Neural progenitor cell (in vitro differentiated cells): ENCODE data around the gene GIPC2. TPM values are rescaled to one million over a fixed set of nuclear protein-coding genes. Genes with fewer than 3 reads are reported as not detected.

ENCODE experiments used
- DNase-seq: peaks from one replicate; pipeline ENCODE4 v3.0.0-alpha.2; 2016; ENCODE audit warnings: low spot score
- H2AFZ ChIP-seq: fragments of 200-600 bp; sonication (generic); replicated peaks from 2 replicates; pipeline ENCODE4 v1.6.1; 2016; ENCODE audit warnings: antibody characterized with exemption
- H3F3A ChIP-seq: fragments of 200-600 bp; sonication (generic); 2 replicates; pipeline ENCODE4 v1.6.1; 2016; ENCODE audit warnings: antibody characterized with exemption, low read depth
- H3K27ac ChIP-seq: fragments of 200-600 bp; sonication (generic); 2 replicates; pipeline ENCODE4 v1.5.1; 2016; ENCODE audit warnings: mild to moderate bottlenecking
- H3K27me3 ChIP-seq: fragments of 200-600 bp; sonication (generic); 2 replicates; pipeline ENCODE4 v1.6.1; 2016; ENCODE audit warnings: mild to moderate bottlenecking, moderate library complexity
- H3K36me3 ChIP-seq: fragments of 200-600 bp; sonication (generic); 2 replicates; pipeline ENCODE4 v1.5.1; 2016
- H3K4me1 ChIP-seq: fragments of 200-600 bp; sonication (generic); 2 replicates; pipeline ENCODE4 v1.6.1; 2016; ENCODE audit warnings: mixed run types
- H3K4me2 ChIP-seq: fragments of 200-600 bp; sonication (generic); 2 replicates; pipeline ENCODE4 v1.6.1; 2016
- H3K4me3 ChIP-seq: fragments of 200-600 bp; sonication (generic); 2 replicates; pipeline ENCODE4 v1.5.1; 2016
- H3K79me2 ChIP-seq: fragments of 200-600 bp; sonication (generic); 2 replicates; pipeline ENCODE4 v1.6.1; 2016; ENCODE audit warnings: low read depth
- H3K9ac ChIP-seq: fragments of 200-600 bp; sonication (generic); 2 replicates; pipeline ENCODE4 v1.6.1; 2016
- H3K9me3 ChIP-seq: fragments of 200-600 bp; sonication (generic); 2 replicates; pipeline ENCODE4 v1.5.1; 2016; ENCODE audit warnings: low read depth
- H4K20me1 ChIP-seq: fragments of 200-600 bp; sonication (generic); 2 replicates; pipeline ENCODE4 v1.6.1; 2016; ENCODE audit warnings: low read depth
- H3K27ac Mint-ChIP-seq: 3 replicates; pipeline ENCODE4 v1.8.0; 2021; ENCODE audit warnings: mixed read lengths
- H3K27me3 Mint-ChIP-seq: 2 replicates; pipeline ENCODE4 v1.8.0; 2022; ENCODE audit warnings: low read depth, mild to moderate bottlenecking, inconsistent platforms, moderate library complexity, mixed read lengths; ENCODE audit not compliant: insufficient read depth
- H3K36me3 Mint-ChIP-seq: 3 replicates; pipeline ENCODE4 v1.8.0; 2021; ENCODE audit warnings: mixed read lengths
- H3K4me1 Mint-ChIP-seq: 3 replicates; pipeline ENCODE4 v1.8.0; 2021; ENCODE audit warnings: mixed read lengths
- H3K4me3 Mint-ChIP-seq: 3 replicates; pipeline ENCODE4 v1.8.0; 2021; ENCODE audit warnings: mild to moderate bottlenecking, moderate library complexity, mixed read lengths
- H3K9me3 Mint-ChIP-seq: 3 replicates; pipeline ENCODE4 v1.8.0; 2020; ENCODE audit warnings: mixed read lengths
- EZH2 ChIP-seq: fragments of 200-600 bp; sonication (generic); IDR thresholded peaks from 2 replicates; pipeline ENCODE4 v1.6.1; 2017; ENCODE audit warnings: antibody characterized with exemption, mild to moderate bottlenecking, moderate library complexity
- EZH2phosphoT487 ChIP-seq: fragments of 200-600 bp; sonication (generic); IDR thresholded peaks from 2 replicates; pipeline ENCODE4 v1.6.1; 2017; ENCODE audit warnings: antibody characterized with exemption
- total RNA-seq: library from RNA; depleted of rRNA; stranded (reverse); fragments of >200 nt; gene quantifications from 2 replicates; pipeline ENCODE4 v1.2.3, GENCODE V29; 2015; ENCODE audit warnings: low replicate concordance
- TF ChIP-seq, protein P1 (sequence below): fragments of 200-600 bp; sonication (generic); IDR thresholded peaks from 2 replicates; pipeline ENCODE4 v1.5.1; 2017; ENCODE audit warnings: antibody characterized with exemption, mild to moderate bottlenecking

The GIPC2 gene
- total RNA-seq, 1 donor from 2014 or later = not detected

DNA sequence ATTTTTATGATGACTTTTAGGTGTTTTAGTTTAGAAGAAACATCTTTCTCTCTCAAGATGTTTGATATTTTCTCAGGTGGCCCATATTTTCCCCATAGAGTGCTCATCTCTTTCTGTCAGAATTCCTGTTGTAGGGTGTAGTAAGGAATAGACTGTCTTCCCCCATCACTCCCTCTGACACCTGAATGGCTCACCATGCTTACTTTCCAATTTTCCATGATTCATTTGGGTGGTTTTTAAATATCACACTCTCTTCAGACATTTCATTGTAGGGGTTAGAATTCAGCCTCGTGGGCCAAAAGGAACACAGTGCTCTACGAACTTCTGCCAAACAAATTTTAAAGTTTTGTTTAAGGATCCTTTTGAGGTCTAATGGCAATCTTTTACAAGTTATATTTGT is 24.0 kb downstream of the GIPC2 start:
- no peaks in the 10 kb centered on the region for H3K36me3 ChIP-seq
- H3F3A ChIP-seq = no peaks in the 10 kb centered on the region
- H3K9ac ChIP-seq = no peak overlapping the region
- no peaks in the 10 kb centered on the region for H3K9me3 ChIP-seq
- H3K27me3 ChIP-seq = no peaks in the 10 kb centered on the region
- no peaks in the 10 kb centered on the region for H3K79me2 ChIP-seq
- H3K4me3 ChIP-seq = no peak overlapping the region
- Mint-ChIP-seq H3K27ac (no peak overlapping the region), H3K27me3 (peaks cover 2% of the 10 kb centered on the region), H3K9me3 (no peaks in the 10 kb centered on the region), H3K4me1 (no peaks in the 10 kb centered on the region), H3K4me3 (no peak overlapping the region), H3K36me3 (no peaks in the 10 kb centered on the region)
- DNase-seq = no peak
- H2AFZ ChIP-seq = no peak overlapping the region
- H3K4me2 ChIP-seq = no peak overlapping the region
- TF ChIP-seq, protein P1, sequence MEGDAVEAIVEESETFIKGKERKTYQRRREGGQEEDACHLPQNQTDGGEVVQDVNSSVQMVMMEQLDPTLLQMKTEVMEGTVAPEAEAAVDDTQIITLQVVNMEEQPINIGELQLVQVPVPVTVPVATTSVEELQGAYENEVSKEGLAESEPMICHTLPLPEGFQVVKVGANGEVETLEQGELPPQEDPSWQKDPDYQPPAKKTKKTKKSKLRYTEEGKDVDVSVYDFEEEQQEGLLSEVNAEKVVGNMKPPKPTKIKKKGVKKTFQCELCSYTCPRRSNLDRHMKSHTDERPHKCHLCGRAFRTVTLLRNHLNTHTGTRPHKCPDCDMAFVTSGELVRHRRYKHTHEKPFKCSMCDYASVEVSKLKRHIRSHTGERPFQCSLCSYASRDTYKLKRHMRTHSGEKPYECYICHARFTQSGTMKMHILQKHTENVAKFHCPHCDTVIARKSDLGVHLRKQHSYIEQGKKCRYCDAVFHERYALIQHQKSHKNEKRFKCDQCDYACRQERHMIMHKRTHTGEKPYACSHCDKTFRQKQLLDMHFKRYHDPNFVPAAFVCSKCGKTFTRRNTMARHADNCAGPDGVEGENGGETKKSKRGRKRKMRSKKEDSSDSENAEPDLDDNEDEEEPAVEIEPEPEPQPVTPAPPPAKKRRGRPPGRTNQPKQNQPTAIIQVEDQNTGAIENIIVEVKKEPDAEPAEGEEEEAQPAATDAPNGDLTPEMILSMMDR = no peak
- TF ChIP-seq EZH2 (no peak), EZH2phosphoT487 (no peak)
- H3K4me1 ChIP-seq = no peaks in the 10 kb centered on the region
- H4K20me1 ChIP-seq = no peaks in the 10 kb centered on the region
- no peak overlapping the region for H3K27ac ChIP-seq

DNA sequence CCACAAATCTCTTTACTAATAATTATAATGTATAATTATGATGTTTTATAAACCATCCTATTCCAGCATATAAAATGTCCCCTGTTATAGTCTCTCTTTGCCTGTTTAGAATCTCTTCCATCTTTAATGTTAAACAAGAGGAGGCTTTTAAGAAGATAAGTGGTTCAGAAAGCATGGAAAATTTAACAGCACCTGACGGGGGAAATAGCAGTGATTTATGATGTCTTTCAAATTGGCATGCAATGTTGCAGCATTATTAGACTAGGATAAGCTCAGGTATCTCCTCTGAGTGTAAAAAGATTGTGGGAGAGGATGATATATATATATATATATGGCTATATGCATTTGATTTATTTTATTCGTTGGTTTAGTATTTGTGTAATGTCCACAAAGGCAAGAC is 24.4 kb downstream of the GIPC2 start:
- no peak for DNase-seq
- Histone ChIP-seq H3F3A (no peaks in the 10 kb centered on the region), H3K9me3 (no peaks in the 10 kb centered on the region), H3K4me3 (no peak overlapping the region), H3K79me2 (no peaks in the 10 kb centered on the region), H3K4me2 (no peak overlapping the region), H2AFZ (no peak overlapping the region), H3K27ac (no peak overlapping the region), H4K20me1 (no peaks in the 10 kb centered on the region), H3K36me3 (no peaks in the 10 kb centered on the region), H3K9ac (no peak overlapping the region), H3K27me3 (no peaks in the 10 kb centered on the region), H3K4me1 (no peaks in the 10 kb centered on the region)
- no peaks in the 10 kb centered on the region for H3K36me3 Mint-ChIP-seq
- no peak overlapping the region for H3K4me3 Mint-ChIP-seq
- H3K27me3 Mint-ChIP-seq = peaks cover 2% of the 10 kb centered on the region
- no peak overlapping the region for H3K27ac Mint-ChIP-seq
- no peaks in the 10 kb centered on the region for H3K9me3 Mint-ChIP-seq
- no peaks in the 10 kb centered on the region for H3K4me1 Mint-ChIP-seq
- TF ChIP-seq, protein P1 = no peak
- TF ChIP-seq EZH2phosphoT487 (no peak), EZH2 (no peak)

DNA sequence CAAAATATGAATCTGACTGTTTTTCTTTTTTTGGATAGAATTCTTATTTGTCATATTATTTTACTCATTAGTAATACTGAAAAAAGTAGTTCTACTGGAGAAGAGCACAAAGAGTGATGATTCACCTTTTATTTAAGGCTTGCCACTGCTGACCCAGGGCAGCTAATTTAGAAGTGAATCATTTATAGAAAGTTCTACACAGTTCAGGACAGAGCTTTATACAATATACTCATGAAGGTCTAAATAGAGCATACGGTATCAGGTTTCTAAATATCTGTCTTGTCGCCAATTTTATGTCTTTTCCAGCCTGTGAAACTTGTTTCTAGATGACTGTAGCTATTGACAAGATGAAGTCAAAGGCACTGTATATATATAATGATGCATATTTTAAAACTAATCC is 25.0 kb downstream of the GIPC2 start:
- no peak overlapping the region for H3K27ac Mint-ChIP-seq
- H3K9ac ChIP-seq = no peak overlapping the region
- H3K27ac ChIP-seq = no peak overlapping the region
- H4K20me1 ChIP-seq = no peaks in the 10 kb centered on the region
- no peaks in the 10 kb centered on the region for H3K9me3 ChIP-seq
- no peaks in the 10 kb centered on the region for H3F3A ChIP-seq
- no peaks in the 10 kb centered on the region for H3K9me3 Mint-ChIP-seq
- H3K4me1 ChIP-seq = no peaks in the 10 kb centered on the region
- no peaks in the 10 kb centered on the region for H3K36me3 Mint-ChIP-seq
- H3K79me2 ChIP-seq = no peaks in the 10 kb centered on the region
- no peak overlapping the region for H2AFZ ChIP-seq
- no peak overlapping the region for H3K4me2 ChIP-seq
- H3K27me3 Mint-ChIP-seq = peaks cover 2% of the 10 kb centered on the region
- TF ChIP-seq EZH2 (no peak), EZH2phosphoT487 (no peak)
- TF ChIP-seq, protein P1 = no peak
- no peak overlapping the region for H3K4me3 Mint-ChIP-seq
- no peak overlapping the region for H3K4me3 ChIP-seq
- no peaks in the 10 kb centered on the region for H3K4me1 Mint-ChIP-seq
- DNase-seq = no peak
- H3K27me3 ChIP-seq = no peaks in the 10 kb centered on the region
- no peaks in the 10 kb centered on the region for H3K36me3 ChIP-seq

DNA sequence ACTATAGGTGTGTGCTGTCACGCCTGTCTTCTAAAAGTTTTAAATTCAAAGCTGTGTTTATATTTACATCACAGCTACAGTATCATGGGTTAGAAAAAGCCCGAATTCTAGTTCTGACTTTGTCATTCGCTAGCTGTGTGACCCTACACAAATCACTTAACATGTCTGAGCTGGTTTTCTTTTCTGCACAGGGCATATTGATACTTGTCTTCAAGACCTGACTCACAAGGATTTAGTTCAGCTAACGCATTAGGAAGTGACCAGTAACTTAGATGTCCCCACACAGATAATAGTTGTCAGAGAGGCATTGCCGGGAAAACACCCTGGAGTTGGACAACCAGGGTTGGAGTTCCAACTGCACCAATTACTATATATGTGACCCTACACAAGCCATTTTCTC is 25.9 kb downstream of the GIPC2 start:
- H3K79me2 ChIP-seq = no peaks in the 10 kb centered on the region
- no peaks in the 10 kb centered on the region for H3K9me3 ChIP-seq
- Mint-ChIP-seq H3K36me3 (no peaks in the 10 kb centered on the region), H3K4me3 (no peak overlapping the region), H3K27me3 (peaks cover 2% of the 10 kb centered on the region), H3K27ac (no peak overlapping the region), H3K9me3 (no peaks in the 10 kb centered on the region), H3K4me1 (no peaks in the 10 kb centered on the region)
- H3K9ac ChIP-seq = no peak overlapping the region
- H3K27me3 ChIP-seq = no peaks in the 10 kb centered on the region
- no peak overlapping the region for H3K4me3 ChIP-seq
- H3K27ac ChIP-seq = no peak overlapping the region
- TF ChIP-seq EZH2phosphoT487 (no peak), EZH2 (no peak)
- TF ChIP-seq, protein P1 = no peak
- no peak overlapping the region for H3K4me2 ChIP-seq
- H3K4me1 ChIP-seq = no peaks in the 10 kb centered on the region
- H2AFZ ChIP-seq = no peak overlapping the region
- no peaks in the 10 kb centered on the region for H3F3A ChIP-seq
- no peaks in the 10 kb centered on the region for H3K36me3 ChIP-seq
- H4K20me1 ChIP-seq = no peaks in the 10 kb centered on the region
- DNase-seq = no peak
